Measurements from ENCODE around the gene SMIM9.

The SMIM9 gene

GRCh38 chrX:154813801-154814200 is 20.7 kb downstream of the SMIM9 start:
- no peak for DNase-seq

GRCh38 chrX:154812341-154813101 is 21.9 kb downstream of the SMIM9 start:
- DNase-seq = no peak

- no peak for DNase-seq
Measured at GRCh38 chrX:154809939-154810665, 24.4 kb downstream of the SMIM9 start.

- DNase-seq = no peak
Measured at GRCh38 chrX:154806837-154807501, 27.5 kb downstream of the SMIM9 start.

- no peak for DNase-seq
Measured at GRCh38 chrX:154805696-154806091, 28.8 kb downstream of the SMIM9 start.

- DNase-seq = no peak
Measured at GRCh38 chrX:154804957-154805695, 29.3 kb downstream of the SMIM9 start, which contains the start of gene MPP1. Gene MPP1, minus strand, starts transcription at chrX:154805485. Its CDS starts 112 bp downstream, at chrX:154805373.

- DNase-seq = no peak
Measured at GRCh38 chrX:154804261-154804956, 30.1 kb downstream of the SMIM9 start.

- DNase-seq = no peak
Measured at GRCh38 chrX:154802947-154803346, 31.5 kb downstream of the SMIM9 start.

- DNase-seq = no peak
Measured at GRCh38 chrX:154800478-154801210, 33.8 kb downstream of the SMIM9 start.

- peak; percentile 4 for DNase-seq
Measured at GRCh38 chrX:154799556-154800348, 34.7 kb downstream of the SMIM9 start.

GRCh38 chrX:154797006-154797405 is 37.5 kb downstream of the SMIM9 start:
- DNase-seq = no peak

- no peak for DNase-seq
Measured at GRCh38 chrX:154795016-154795415, 39.4 kb downstream of the SMIM9 start.

GRCh38 chrX:154793084-154793795 is 41.2 kb downstream of the SMIM9 start:
- no peak for DNase-seq

- no peak for DNase-seq
Measured at GRCh38 chrX:154791939-154792338, 42.5 kb downstream of the SMIM9 start.

- DNase-seq = no peak
Measured at GRCh38 chrX:154791467-154791866, 43.0 kb downstream of the SMIM9 start.

- no peak for DNase-seq
Measured at GRCh38 chrX:154785716-154786115, 48.7 kb downstream of the SMIM9 start.

GRCh38 chrX:154784149-154784995 is 50.1 kb downstream of the SMIM9 start:
- no peak for DNase-seq

GRCh38 chrX:154780968-154781367 is 53.5 kb downstream of the SMIM9 start:
- no peak for DNase-seq

- no peak for DNase-seq
Measured at GRCh38 chrX:154779261-154779660, 55.2 kb downstream of the SMIM9 start.

All from NCI-H524 treated with DMSO at 0.1 percent for 48 hours (cell line).